Psoas muscle (tissue), 8 donors: ENCODE measurements around the gene STARD3. TPM values are rescaled to one million over a fixed set of nuclear protein-coding genes. Genes with fewer than 3 reads are reported as not detected.

Experiments used
- ATAC-seq, 4 donors: fragments of 200-7000 bp; cut with Tn5 transposase; one replicate each; pipeline ENCODE4 v1.9.1; 2020; ENCODE audit warnings: moderate library complexity in 3 of 4, mild to moderate bottlenecking in 2 of 4
- DNase-seq, 2 donors: peaks; one replicate each; pipeline ENCODE4 v3.0.0-alpha.2; 2020
- H3K27ac ChIP-seq: fragments of 200-600 bp; one replicate; pipeline ENCODE4 v1.8.0; 2022
- H3K27me3 ChIP-seq, 3 donors: fragments of 200-600 bp in 1 of 3; one replicate each; pipeline versions ENCODE4 v1.6.1 to v1.8.0; 2013 to 2022; ENCODE audit warnings: low read length in 2 of 3, mild to moderate bottlenecking in 2 of 3, moderate library complexity in 1 of 3; ENCODE audit not compliant: insufficient read depth in 3 of 3
- H3K36me3 ChIP-seq, 2 donors: fragments of 200-600 bp in 1 of 2; one replicate each; pipeline versions ENCODE4 v1.6.1 to v1.8.0; 2013 to 2022; ENCODE audit warnings: low read depth in 1 of 2, mild to moderate bottlenecking in 1 of 2, moderate library complexity in 1 of 2; ENCODE audit not compliant: insufficient read depth in 1 of 2
- H3K4me1 ChIP-seq: fragments of 200-600 bp; one replicate; pipeline ENCODE4 v1.8.0; 2022
- H3K4me3 ChIP-seq: fragments of 200-600 bp; one replicate; pipeline ENCODE4 v1.8.0; 2022; ENCODE audit warnings: mild to moderate bottlenecking
- H3K9me3 ChIP-seq: fragments of 200-600 bp; one replicate; pipeline ENCODE4 v1.8.0; 2022
- CTCF ChIP-seq: fragments of 200-600 bp; IDR thresholded peaks from one replicate; pipeline ENCODE4 v1.8.0; 2022; ENCODE audit warnings: antibody characterized with exemption
- WGBS, 3 donors: extraction: QIAGEN DNeasy Blood & Tissue Kit; methylation state at CpG; one replicate each; pipeline versions ENCODE4 v1.1.6 to v1.1.7; 2013; 5-methylcytosine and 5-hydroxymethylcytosine counted together
- intact Hi-C, 2 donors: fragments of 100-400 bp; cut with DNase I; formaldehyde crosslinking; loops; one replicate each; pipeline versions ENCODE4 v1.11.0 to v1.14.2; 2022
- polyA plus RNA-seq, 3 donors: library from polyadenylated mRNA; stranded (reverse); fragments of 200-250 nt; gene quantifications; one replicate each; pipeline ENCODE4 v1.2.3, GENCODE V29; 2013
- total RNA-seq, 4 donors: library from RNA; stranded (reverse); fragmentation: NEBNext Ultra II Directional in 2 of 4; extraction: Animal tissue kit (Norgen Biotek cat#: 25700) in 2 of 4; gene quantifications; one replicate each; pipeline versions ENCODE4 v1.2.1 to v1.2.4, GENCODE V29; 2021 to 2023
- donor health status: healthy with polysubstance abuse.
- donor health status: DM: no; HTN: no; CAD: no; lungs with moderate emphysema.
- donor health status: Bipolar disorder and iron deficiency.
- donor health status: healthy.
- donor health status: DM: yes; HTN: yes; CAD: no.
- donor health status: DM: no; HTN: no; CAD: no.
- donor health status: DM: no; HTN: no; CAD: no.
- donor health status: DM: yes; HTN: yes; CAD: no.

STARD3 gene
- total and polyA plus RNA-seq, 7 donors = 22.5 to 62.8 (median 32.6) TPM

DNA sequence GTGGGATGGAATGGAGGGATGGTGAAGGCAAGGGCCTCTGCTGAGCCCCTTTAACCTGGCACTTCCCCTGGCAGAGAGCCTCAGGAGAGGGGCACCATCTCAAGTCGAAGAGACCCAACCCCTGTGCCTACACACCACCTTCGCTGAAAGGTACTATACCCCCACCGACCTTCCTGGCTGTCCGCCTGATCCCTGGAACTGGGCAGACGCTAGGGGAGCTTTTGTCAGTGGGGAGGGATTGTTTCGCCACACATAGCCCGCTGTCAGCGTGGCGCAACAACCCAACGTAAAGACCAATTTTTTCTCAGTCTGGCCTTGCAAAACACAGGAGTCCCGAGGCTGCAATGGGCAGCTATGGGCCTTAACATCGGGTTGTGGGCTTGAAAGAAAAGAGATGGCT, 7.0 kb upstream of the STARD3 start:
- H3K4me1 ChIP-seq = peaks cover 5% of the 10 kb centered on the region

GRCh38 chr17:39631403-39631802, 5.5 kb upstream of the STARD3 start:
- peaks cover 12% of the 10 kb centered on the region for H3K4me1 ChIP-seq
- H3K36me3 ChIP-seq = no peaks in the 10 kb centered on the region
- peaks cover 0 to 35% (median 10%) of the 10 kb centered on the region in 3 donors for H3K27me3 ChIP-seq
- H3K4me3 ChIP-seq = no peak overlapping the region
- DNase-seq (no peak), ATAC-seq (no peak)
- H3K27ac ChIP-seq = no peak overlapping the region
- WGBS, 3 donors = 28 to 41% (median 35%) methylated on average over 6 of the region's 6 CpGs
- no peak for TF ChIP-seq CTCF
- no peaks in the 10 kb centered on the region for H3K9me3 ChIP-seq
- intact Hi-C loops = loop anchor here in 1 of 2 donors (2.0 kb wide), 1 partner anchor 119 kb away; no protein-coding TSS in a partner anchor

More for the DNA sequence above, 7.0 kb upstream of the STARD3 start:
- Histone ChIP-seq H3K9me3 (no peaks in the 10 kb centered on the region), H3K27ac (no peak overlapping the region), H3K27me3 (peaks cover 0 to 46% (median 13%) of the 10 kb centered on the region in 3 donors), H3K4me3 (no peak overlapping the region), H3K36me3 (no peaks in the 10 kb centered on the region)
- ATAC-seq = no peak
- intact Hi-C loops = loop anchor here in 1 of 2 donors (2.0 to 10.0 kb wide), 2 partner anchors 121 to 235 kb away; partner anchors contain the start of genes IKZF3 and ZPBP2
- DNase-seq = no peak
- no peak for TF ChIP-seq CTCF
- 72 to 81% (median 74%) methylated on average over 12 of the region's 12 CpGs for WGBS, 3 donors

- intact Hi-C loops = no loop called here
- DNase-seq (no peak), ATAC-seq (no peak)
- H3K27ac ChIP-seq = no peak overlapping the region
- no peak overlapping the region for H3K4me3 ChIP-seq
- no peak for TF ChIP-seq CTCF
- H3K27me3 ChIP-seq = peaks cover 0 to 26% (median 2%) of the 10 kb centered on the region in 3 donors
- no peaks in the 10 kb centered on the region for H3K9me3 ChIP-seq
- H3K4me1 ChIP-seq = peaks cover 8% of the 10 kb centered on the region
- 26 to 39% (median 34%) methylated on average over 12 to 13 of the region's 13 CpGs for WGBS, 3 donors
- H3K36me3 ChIP-seq = no peaks in the 10 kb centered on the region
Measured at GRCh38 chr17:39632153-39632941, 4.6 kb upstream of the STARD3 start.

DNA sequence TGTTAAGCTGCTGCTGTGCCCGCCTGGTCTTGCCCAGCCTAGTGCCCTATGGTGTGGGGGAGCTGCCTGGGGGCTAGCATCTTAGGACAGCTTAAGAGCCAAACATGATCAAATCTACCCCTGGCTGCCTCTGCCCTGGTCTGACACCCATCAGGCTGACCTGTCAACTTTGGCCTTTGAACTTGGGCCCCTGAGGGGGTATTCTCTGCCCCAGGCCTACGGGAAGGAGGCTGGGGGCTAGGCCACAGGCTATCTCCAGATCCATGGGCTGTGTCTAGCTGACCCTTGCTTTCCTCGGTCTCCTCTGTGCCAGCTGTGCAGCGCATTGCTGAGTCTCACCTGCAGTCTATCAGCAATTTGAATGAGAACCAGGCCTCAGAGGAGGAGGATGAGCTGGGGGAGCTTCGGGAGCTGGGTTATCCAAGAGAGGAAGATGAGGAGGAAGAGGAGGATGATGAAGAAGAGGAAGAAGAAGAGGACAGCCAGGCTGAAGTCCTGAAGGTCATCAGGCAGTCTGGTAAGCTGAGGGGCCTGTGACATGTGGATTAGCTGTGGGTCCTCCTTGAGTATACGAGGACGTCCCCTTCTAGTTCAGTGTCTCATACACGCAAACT, 3.3 kb upstream of the STARD3 start:
- H3K27ac ChIP-seq = no peak overlapping the region

More for the DNA sequence above, 3.3 kb upstream of the STARD3 start:
- no peak overlapping the region for H3K4me3 ChIP-seq
- no peaks in the 10 kb centered on the region for H3K36me3 ChIP-seq
- peaks cover 18% of the 10 kb centered on the region for H3K4me1 ChIP-seq
- H3K9me3 ChIP-seq = no peaks in the 10 kb centered on the region
- intact Hi-C loops = no loop called here
- TF ChIP-seq CTCF = no peak
- 69 to 84% (median 72%) methylated on average over 8 of the region's 8 CpGs for whole genome bisulfite sequencing, 3 donors
- ATAC-seq (no peak), DNase-seq (no peak)
- peaks cover 0 to 14% (median 2%) of the 10 kb centered on the region in 3 donors for H3K27me3 ChIP-seq
